SK-N-MC (cell line): ENCODE results near the gene S100A4.
"Not testable (repeated sequence)": the region's sequence is repeated elsewhere in the genome, so short reads cannot be mapped to it uniquely, and the experiment has no call there.

Source experiments
- DNase-seq: peaks from one replicate; pipeline ENCODE4 v3.0.0-alpha.2; 2011; ENCODE audit warnings: low read depth, low spot score
- H3K27ac ChIP-seq: fragments of 200-600 bp; sonication (generic); 2 replicates; pipeline ENCODE4 v1.5.1; 2016; ENCODE audit warnings: mixed run types
- H3K36me3 ChIP-seq: fragments of 200-600 bp; sonication (generic); 2 replicates; pipeline ENCODE4 v1.6.1; 2017; ENCODE audit warnings: antibody characterized with exemption, low read length, mixed read lengths; ENCODE audit not compliant: insufficient read depth
- H3K4me3 ChIP-seq: fragments of 200-600 bp; sonication (generic); 2 replicates; pipeline ENCODE4 v1.5.1; 2016
- H3K9ac ChIP-seq: fragments of 200-600 bp; sonication (generic); 2 replicates; pipeline ENCODE4 v1.8.0; 2017; ENCODE audit warnings: mixed run types, mixed read lengths; ENCODE audit not compliant: insufficient read length
- H3K9me3 ChIP-seq: fragments of 200-600 bp; sonication (generic); 2 replicates; pipeline ENCODE4 v1.6.1; 2017; ENCODE audit warnings: low read depth, mild to moderate bottlenecking, antibody characterized with exemption, low read length, moderate library complexity, mixed read lengths
- EZH2 ChIP-seq: fragments of 200-600 bp; sonication (generic); IDR thresholded peaks from one replicate; pipeline ENCODE4 v1.6.1; 2017; ENCODE audit warnings: antibody characterized with exemption
- FOXP2 ChIP-seq: optimal IDR thresholded peaks from 2 replicates; pipeline ENCODE3; 2011; ENCODE audit warnings: mild to moderate bottlenecking, moderate library complexity; ENCODE audit not compliant: insufficient read depth; ENCODE audit errors: extremely low read length, control extremely low read depth
- POLR2AphosphoS5 ChIP-seq: IDR thresholded peaks from 2 replicates; pipeline ENCODE4 v1.6.1; 2012; ENCODE audit warnings: mild to moderate bottlenecking, low read depth, low read length, borderline replicate concordance

S100A4 gene

DNA sequence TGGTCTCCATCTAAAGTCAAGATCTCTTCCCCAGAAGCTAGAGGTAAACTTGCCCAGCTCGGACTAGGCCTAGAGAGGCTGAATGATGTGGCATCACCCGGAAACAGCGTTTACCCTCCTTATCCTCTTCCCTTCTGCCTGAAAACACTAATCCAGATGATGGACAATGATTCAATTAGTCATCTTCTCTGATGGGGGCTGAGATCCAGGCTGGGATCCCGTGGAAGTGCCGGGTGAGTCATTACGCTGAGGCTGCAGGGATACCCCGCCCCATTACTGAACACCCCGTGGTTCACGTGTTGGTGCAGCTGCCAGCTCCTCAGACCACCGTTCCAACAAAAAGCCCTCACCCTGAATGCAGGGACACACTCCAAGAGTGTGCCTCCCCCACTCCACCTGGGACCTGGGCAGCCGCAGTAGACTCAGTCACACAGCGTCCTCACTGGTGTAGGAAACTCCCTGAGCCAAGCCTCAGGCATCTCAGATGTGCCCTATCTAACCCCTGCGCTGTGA lies 11.9 kb downstream of the S100A4 start:
- no peak overlapping the region for H3K9ac ChIP-seq
- no peaks in the 10 kb centered on the region for H3K9me3 ChIP-seq
- no peak overlapping the region for H3K4me3 ChIP-seq
- H3K36me3 ChIP-seq = no peaks in the 10 kb centered on the region
- no peak overlapping the region for H3K27ac ChIP-seq
- TF ChIP-seq FOXP2 = no peak
- no peak for TF ChIP-seq EZH2
- no peak for TF ChIP-seq POLR2AphosphoS5
- DNase-seq = no peak

- no peaks in the 10 kb centered on the region for H3K9me3 ChIP-seq
- no peak for TF ChIP-seq FOXP2
- no peak for TF ChIP-seq POLR2AphosphoS5
- TF ChIP-seq EZH2 = no peak
- H3K9ac ChIP-seq = no peak overlapping the region
- no peaks in the 10 kb centered on the region for H3K36me3 ChIP-seq
- DNase-seq = no peak
- no peak overlapping the region for H3K27ac ChIP-seq
- H3K4me3 ChIP-seq = no peak overlapping the region
Observed at GRCh38 chr1:153532769-153533599, 12.6 kb downstream of the S100A4 start.

GRCh38 chr1:153532181-153532580 lies 13.4 kb downstream of the S100A4 start:
- no peaks in the 10 kb centered on the region for H3K9me3 ChIP-seq
- DNase-seq = no peak
- H3K27ac ChIP-seq = no peak overlapping the region
- no peaks in the 10 kb centered on the region for H3K36me3 ChIP-seq
- H3K9ac ChIP-seq = no peak overlapping the region
- no peak overlapping the region for H3K4me3 ChIP-seq
- TF ChIP-seq FOXP2 (no peak), POLR2AphosphoS5 (no peak), EZH2 (no peak)

DNA sequence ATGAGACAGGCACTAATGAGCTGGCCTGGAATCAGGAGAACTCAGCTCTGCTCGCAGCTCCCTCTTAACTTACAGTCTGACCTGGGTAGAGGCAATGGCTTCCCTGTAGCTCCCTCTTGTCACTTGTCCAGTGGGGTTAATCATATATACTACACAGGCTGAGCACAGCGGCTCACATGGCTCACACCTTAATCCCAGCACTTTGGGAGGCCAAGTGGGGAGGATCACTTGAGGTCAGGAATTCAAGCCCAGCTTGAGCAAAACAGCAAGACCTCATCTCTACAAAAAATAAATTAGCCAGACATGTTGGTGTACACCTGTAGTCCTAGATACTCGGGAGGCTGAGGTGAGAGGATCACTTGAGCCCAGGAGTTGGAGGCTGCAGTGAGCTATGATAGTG lies 14.0 kb downstream of the S100A4 start:
- Histone ChIP-seq H3K27ac (no peak overlapping the region), H3K9ac (no peak overlapping the region), H3K4me3 (no peak overlapping the region), H3K9me3 (no peaks in the 10 kb centered on the region), H3K36me3 (no peaks in the 10 kb centered on the region)
- no peak for DNase-seq
- no peak for TF ChIP-seq POLR2AphosphoS5
- no peak for TF ChIP-seq FOXP2
- TF ChIP-seq EZH2 = no peak

DNA sequence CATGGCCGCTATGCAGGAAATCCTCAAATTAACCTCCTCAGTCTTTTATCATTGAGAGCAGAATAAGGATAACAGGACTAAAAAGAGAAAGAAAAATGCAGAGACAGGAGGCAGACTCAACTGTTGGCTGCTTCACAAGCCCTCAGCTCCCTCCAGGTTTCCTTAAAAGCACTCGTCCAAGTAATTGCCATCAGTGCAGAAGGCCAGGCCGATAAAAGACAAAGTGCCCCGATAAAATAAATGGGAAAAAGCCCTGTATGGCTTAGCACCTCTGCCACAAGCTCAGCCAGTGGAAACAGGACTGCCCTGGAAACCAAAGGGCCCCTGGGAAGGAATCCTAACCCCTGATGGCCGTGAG lies 17.9 kb downstream of the S100A4 start:
- TF ChIP-seq FOXP2 (no peak), EZH2 (no peak), POLR2AphosphoS5 (no peak)

GRCh38 chr1:153527023-153527682 lies 18.5 kb downstream of the S100A4 start:
- no peak overlapping the region for H3K9ac ChIP-seq
- H3K27ac ChIP-seq = no peak overlapping the region

More for the DNA sequence above, 17.9 kb downstream of the S100A4 start:
- no peaks in the 10 kb centered on the region for H3K36me3 ChIP-seq
- no peak overlapping the region for H3K9ac ChIP-seq
- H3K27ac ChIP-seq = no peak overlapping the region
- H3K9me3 ChIP-seq = no peaks in the 10 kb centered on the region
- H3K4me3 ChIP-seq = no peak overlapping the region
- no peak for DNase-seq

DNA sequence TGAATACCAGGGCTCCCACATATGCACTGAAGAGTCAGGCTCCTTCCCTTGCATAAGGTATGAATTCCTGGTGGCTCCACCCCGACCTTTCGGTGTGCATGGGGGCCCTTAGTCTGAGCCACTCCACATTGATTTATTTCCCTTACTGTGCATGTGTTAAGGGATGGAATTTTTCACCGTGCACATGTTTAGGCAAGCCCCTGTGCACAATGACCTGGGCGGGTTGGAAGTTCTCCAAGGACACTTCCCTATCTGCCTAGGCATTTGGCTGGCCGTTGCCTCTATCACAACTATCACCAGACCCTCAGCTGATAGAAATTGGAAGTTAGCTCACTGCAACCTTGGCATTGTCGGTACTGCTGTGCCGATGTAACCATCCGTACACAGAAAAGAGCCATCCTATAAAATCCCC lies 19.5 kb downstream of the S100A4 start:
- no peak for TF ChIP-seq FOXP2
- no peak for TF ChIP-seq EZH2
- no peak for TF ChIP-seq POLR2AphosphoS5
- no peaks in the 10 kb centered on the region for H3K36me3 ChIP-seq
- no peaks in the 10 kb centered on the region for H3K9me3 ChIP-seq
- no peak for DNase-seq
- no peak overlapping the region for H3K9ac ChIP-seq
- no peak overlapping the region for H3K27ac ChIP-seq
- H3K4me3 ChIP-seq = no peak overlapping the region

More at GRCh38 chr1:153527023-153527682, 18.5 kb downstream of the S100A4 start:
- Histone ChIP-seq H3K9me3 (no peaks in the 10 kb centered on the region), H3K4me3 (no peak overlapping the region), H3K36me3 (no peaks in the 10 kb centered on the region)
- TF ChIP-seq POLR2AphosphoS5 = no peak
- TF ChIP-seq EZH2 = no peak
- TF ChIP-seq FOXP2 = no peak
- DNase-seq = no peak

- Histone ChIP-seq H3K36me3 (no peaks in the 10 kb centered on the region), H3K9me3 (no peaks in the 10 kb centered on the region), H3K9ac (no peak overlapping the region), H3K4me3 (no peak overlapping the region), H3K27ac (no peak overlapping the region)
- DNase-seq = no peak
- TF ChIP-seq EZH2 (no peak), POLR2AphosphoS5 (no peak), FOXP2 (no peak)
Observed at GRCh38 chr1:153525088-153525728, 20.4 kb downstream of the S100A4 start.

DNA sequence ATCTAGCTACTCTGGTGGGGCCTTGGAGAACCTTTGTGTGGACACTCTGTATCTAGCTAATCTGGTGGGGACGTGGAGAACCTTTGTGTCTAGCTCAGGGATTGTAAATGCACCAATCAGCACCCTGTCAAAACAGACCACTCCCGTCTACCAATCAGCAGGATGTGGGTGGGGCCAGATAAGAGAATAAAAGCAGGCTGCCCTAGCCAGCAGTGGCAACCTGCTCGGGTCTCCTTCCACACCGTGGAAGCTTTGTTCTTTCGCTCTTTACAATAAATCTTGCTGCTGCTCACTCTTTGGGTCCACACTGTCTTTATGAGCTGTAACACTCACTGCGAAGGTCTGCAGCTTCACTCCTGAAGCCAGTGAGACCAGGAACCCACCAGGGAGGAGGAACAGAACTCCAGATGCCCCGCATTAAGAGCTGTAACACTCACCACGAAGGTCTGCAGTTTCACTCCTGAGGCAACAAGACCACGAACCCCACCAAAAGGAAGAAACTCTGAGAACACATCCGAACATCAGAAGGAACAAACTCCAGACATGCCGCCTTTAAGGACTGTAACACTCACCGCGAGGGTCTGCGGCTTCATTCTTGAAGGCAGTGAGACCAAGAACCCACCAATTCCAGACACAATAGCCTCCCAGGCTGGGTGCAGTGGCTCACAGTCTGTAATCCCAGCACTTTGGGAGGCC lies 23.1 kb downstream of the S100A4 start:
- H3K36me3 ChIP-seq, H3K4me3 ChIP-seq, DNase-seq: not testable (repeated sequence)

GRCh38 chr1:153521808-153522207 lies 23.8 kb downstream of the S100A4 start:
- not testable (repeated sequence) for H3K4me3 ChIP-seq, H3K9me3 ChIP-seq, H3K9ac ChIP-seq, H3K27ac ChIP-seq, H3K36me3 ChIP-seq, DNase-seq

More for the DNA sequence above, 23.1 kb downstream of the S100A4 start:
- H3K27ac ChIP-seq, H3K9me3 ChIP-seq, H3K9ac ChIP-seq: not testable (repeated sequence)
